Activated naive CD8-positive, alpha-beta T cell treated with anti-CD3 and anti-CD28 coated beads, Interleukin-2, amount 10 ng/mL, durations not matched to agents 7 days and 5 days (primary cell): ENCODE results near the gene CRACDL. TPM values are rescaled to one million over a fixed set of nuclear protein-coding genes. Genes with fewer than 3 reads are reported as not detected.

Experiments
- ATAC-seq: fragments of 150-1000 bp; cut with Tn5 transposase; one replicate; pipeline ENCODE4 v1.10.0; 2021; ENCODE audit warnings: low read depth, moderate library complexity
- POLR2A ChIA-PET: fragments of 350-600 bp; sonication (Branson Sonifier 250); formaldehyde crosslinking; loops from one replicate; lab custom pipeline; 2021; ENCODE audit warnings: antibody characterized with exemption; lab: Charles Lee
- DNase-seq: peaks from one replicate; pipeline ENCODE4 v3.0.0; 2021
- H3K27ac Mint-ChIP-seq: one replicate; pipeline ENCODE4 v1.8.0; 2022; ENCODE audit warnings: mild to moderate bottlenecking, mixed read lengths
- H3K27me3 Mint-ChIP-seq: one replicate; pipeline ENCODE4 v1.8.0; 2022; ENCODE audit warnings: mild to moderate bottlenecking, moderate library complexity, mixed read lengths
- H3K36me3 Mint-ChIP-seq: one replicate; pipeline ENCODE4 v1.8.0; 2021; ENCODE audit warnings: mild to moderate bottlenecking, mixed read lengths
- H3K4me1 Mint-ChIP-seq: one replicate; pipeline ENCODE4 v1.8.0; 2021; ENCODE audit warnings: mixed read lengths
- H3K4me3 Mint-ChIP-seq: one replicate; pipeline ENCODE4 v1.8.0; 2022; ENCODE audit warnings: mild to moderate bottlenecking, moderate library complexity, mixed read lengths
- H3K9me3 Mint-ChIP-seq: one replicate; pipeline ENCODE4 v1.8.0; 2021; ENCODE audit warnings: mixed read lengths
- total RNA-seq, 2 experiments: library from RNA; stranded (reverse); gene quantifications; one replicate each; pipeline ENCODE4 v1.2.3, GENCODE V29; 2021

Gene CRACDL
- total RNA-seq, 2 experiments from 2014 or later = 0.61 to 2.3 TPM

DNA sequence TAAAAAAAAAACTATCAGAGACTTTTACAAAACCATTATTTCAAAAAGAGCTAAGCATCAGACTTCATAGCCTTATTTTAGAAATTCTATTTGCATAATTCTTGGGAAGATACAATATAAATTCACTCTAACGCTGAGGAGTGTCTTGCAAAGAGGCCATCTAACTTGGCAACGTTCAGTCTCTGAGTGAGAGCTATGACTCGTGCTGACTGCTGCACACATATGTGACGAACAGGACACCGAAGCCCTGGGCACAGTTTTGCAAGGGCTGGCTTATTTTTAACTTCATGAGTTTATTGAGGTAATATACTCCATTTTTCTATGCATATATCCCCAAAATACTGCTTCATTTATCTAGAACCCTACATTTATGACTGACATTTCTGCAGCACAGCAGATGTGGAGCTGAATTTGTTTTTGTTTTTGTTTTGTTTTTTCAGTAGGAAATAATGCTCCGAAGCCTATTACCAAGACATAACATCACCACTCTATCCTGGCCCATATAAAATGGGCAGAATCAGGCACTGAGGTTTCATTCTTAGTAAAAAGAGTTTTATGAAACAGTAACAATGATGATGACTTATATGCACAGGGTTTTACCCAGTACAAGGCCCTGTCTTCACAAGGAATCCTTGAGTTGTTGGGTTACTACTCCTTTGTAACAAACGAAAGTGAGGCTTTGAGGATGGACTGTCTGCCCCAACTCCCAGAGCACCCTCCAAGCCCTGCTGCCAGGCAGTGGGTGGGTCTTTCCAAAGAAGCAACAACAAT is 68.3 kb downstream of the CRACDL start:
- DNase-seq (no peak), ATAC-seq (no peak)
- H3K36me3 Mint-ChIP-seq = no peaks in the 10 kb centered on the region
- no peak overlapping the region for H3K4me3 Mint-ChIP-seq
- H3K9me3 Mint-ChIP-seq = peaks cover 3% of the 10 kb centered on the region
- H3K27me3 Mint-ChIP-seq = peaks cover 11% of the 10 kb centered on the region
- POLR2A ChIA-PET = no interaction called here
- no peaks in the 10 kb centered on the region for H3K4me1 Mint-ChIP-seq
- no peak overlapping the region for H3K27ac Mint-ChIP-seq

DNA sequence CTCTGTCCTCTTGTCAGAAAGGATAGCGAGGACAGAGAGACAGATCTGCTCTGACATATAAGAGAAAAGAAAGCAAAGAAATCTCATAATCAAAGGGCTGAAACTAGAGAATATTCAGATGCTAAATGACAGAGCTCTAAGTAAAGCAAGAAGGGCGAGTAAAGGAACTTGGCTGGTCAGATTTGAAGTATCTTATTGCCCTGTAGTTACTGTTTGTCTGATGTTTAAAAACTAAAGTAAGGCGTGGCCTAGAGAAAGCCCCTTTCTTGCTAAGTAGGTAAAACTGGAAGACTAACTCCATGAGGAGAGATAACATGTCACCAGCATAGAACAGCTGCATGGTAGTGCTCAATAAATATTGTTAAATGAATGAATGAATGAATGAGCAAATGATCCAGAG is 70.0 kb downstream of the CRACDL start:
- H3K9me3 Mint-ChIP-seq = peaks cover 9% of the 10 kb centered on the region
- DNase-seq (no peak), ATAC-seq (no peak)
- POLR2A ChIA-PET = no interaction called here
- H3K36me3 Mint-ChIP-seq = peaks cover 2% of the 10 kb centered on the region
- H3K4me3 Mint-ChIP-seq = no peak overlapping the region
- no peak overlapping the region for H3K27ac Mint-ChIP-seq
- peaks cover 13% of the 10 kb centered on the region for H3K27me3 Mint-ChIP-seq
- H3K4me1 Mint-ChIP-seq = no peaks in the 10 kb centered on the region

DNA sequence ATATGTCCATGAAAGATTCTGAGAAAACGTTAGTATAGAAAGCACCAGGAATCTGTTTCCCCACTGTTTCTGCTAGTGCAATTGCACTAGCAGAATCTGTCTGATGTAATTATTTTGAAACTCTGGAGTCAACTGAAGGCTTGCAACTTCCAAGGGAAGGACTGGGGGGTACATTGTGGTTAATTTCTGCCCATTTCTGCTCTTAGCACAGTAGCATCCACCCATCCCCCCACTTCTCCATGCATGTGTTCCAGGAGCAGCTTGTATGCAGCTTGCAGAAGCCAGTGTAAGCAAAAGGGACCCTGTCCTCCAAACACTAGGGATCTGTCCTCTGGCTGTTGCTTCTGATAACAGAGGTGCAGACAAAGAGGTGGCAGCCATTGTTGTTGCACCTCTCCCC is 74.4 kb downstream of the CRACDL start:
- H3K4me3 Mint-ChIP-seq = no peak overlapping the region
- H3K36me3 Mint-ChIP-seq = peaks cover 3% of the 10 kb centered on the region
- peaks cover 31% of the 10 kb centered on the region for H3K27me3 Mint-ChIP-seq
- peaks cover 25% of the 10 kb centered on the region for H3K9me3 Mint-ChIP-seq
- DNase-seq = no peak
- no peak overlapping the region for H3K27ac Mint-ChIP-seq
- no peak for ATAC-seq
- H3K4me1 Mint-ChIP-seq = no peaks in the 10 kb centered on the region
- POLR2A ChIA-PET = no interaction called here

DNA sequence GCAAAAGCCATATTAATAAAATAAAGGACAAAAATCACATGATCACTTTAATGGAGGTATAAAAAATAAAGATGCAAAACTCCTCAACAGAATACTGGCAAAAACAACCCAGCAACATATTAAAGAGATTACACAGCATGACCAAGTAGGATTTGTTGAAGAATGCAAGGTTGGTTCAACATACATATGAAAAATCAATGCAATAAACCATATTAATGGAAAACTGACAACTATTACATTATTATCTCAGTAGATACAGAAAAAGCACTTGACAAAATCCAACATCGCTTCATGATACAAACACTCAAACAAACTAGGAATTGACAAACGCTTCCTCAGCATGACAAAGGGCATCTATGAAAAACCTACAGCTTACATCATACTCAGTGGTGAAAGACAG is 76.7 kb downstream of the CRACDL start:
- H3K27me3 Mint-ChIP-seq = peaks cover 35% of the 10 kb centered on the region

DNA sequence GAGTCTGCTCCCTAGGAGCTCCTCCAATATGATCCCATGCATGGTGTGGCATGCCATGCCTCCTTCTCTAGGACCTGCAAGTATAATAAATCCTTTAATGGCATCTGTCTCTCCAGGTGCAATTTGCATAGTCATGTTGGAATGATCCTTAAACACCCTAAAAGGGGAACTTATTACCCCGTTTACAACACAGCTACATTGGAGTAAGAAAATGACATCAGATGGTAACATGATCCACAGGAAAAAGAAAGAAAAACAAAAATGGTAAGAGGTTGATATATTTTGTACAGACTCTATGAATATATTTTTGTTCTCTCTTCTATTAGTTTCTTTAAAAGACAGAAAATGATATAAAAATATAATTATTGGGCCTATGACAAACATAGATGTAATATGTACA is 79.0 kb downstream of the CRACDL start:
- Mint-ChIP-seq H3K36me3 (peaks cover 1% of the 10 kb centered on the region), H3K27me3 (peaks cover 38% of the 10 kb centered on the region)

More for the DNA sequence above, 76.7 kb downstream of the CRACDL start:
- Mint-ChIP-seq H3K4me3 (no peak overlapping the region), H3K9me3 (peaks cover 30% of the 10 kb centered on the region), H3K4me1 (no peaks in the 10 kb centered on the region), H3K27ac (no peak overlapping the region), H3K36me3 (peaks cover 3% of the 10 kb centered on the region)
- DNase-seq (no peak), ATAC-seq (no peak)
- POLR2A ChIA-PET = no interaction called here

DNA sequence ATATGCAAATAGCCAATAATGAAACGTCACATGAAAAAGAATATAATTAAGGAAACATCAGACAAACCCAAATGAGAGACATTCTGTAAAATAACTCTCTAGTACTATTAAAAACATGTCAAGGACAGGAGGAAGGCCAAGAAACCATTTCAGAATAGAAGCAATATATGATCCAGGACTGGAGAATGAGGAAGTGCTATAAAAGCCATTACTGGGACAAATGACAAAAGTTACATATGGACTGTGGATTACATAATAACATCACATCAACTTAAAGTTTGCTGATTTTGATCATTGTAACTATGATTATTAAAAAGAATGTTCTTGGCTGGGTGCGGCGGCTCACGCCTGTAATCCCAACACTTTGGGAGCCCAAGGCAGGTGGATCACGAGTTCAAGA is 81.3 kb downstream of the CRACDL start:
- peaks cover 42% of the 10 kb centered on the region for H3K27me3 Mint-ChIP-seq
- H3K9me3 Mint-ChIP-seq = peaks cover 16% of the 10 kb centered on the region
- DNase-seq = no peak

More for the DNA sequence above, 79.0 kb downstream of the CRACDL start:
- H3K9me3 Mint-ChIP-seq = peaks cover 23% of the 10 kb centered on the region
- DNase-seq (no peak), ATAC-seq (no peak)
- H3K4me1 Mint-ChIP-seq = peaks cover 2% of the 10 kb centered on the region
- H3K4me3 Mint-ChIP-seq = no peak overlapping the region
- no peak overlapping the region for H3K27ac Mint-ChIP-seq
- POLR2A ChIA-PET = no interaction called here

DNA sequence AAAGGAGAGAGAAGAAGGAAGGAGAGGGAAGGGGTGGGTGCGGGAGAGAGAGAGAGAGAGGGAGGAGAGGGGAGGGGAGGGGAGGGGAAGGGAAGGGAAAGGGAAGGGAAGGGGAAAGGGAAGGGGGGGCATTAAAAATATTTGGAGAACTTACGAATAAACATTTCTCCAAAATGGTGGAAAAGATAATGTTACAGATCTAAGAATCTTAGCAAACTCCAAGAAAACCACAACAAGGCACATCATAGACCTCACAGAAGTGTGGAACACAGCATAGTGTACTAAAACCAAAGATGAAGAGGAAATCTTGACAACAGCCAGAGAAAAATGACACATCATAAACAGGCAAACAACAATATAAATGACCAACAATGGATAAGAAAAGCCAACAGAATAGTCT is 83.1 kb downstream of the CRACDL start:
- H3K27ac Mint-ChIP-seq = no peak overlapping the region

More for the DNA sequence above, 81.3 kb downstream of the CRACDL start:
- H3K36me3 Mint-ChIP-seq = peaks cover 1% of the 10 kb centered on the region
- H3K27ac Mint-ChIP-seq = no peak overlapping the region
- peaks cover 2% of the 10 kb centered on the region for H3K4me1 Mint-ChIP-seq
- POLR2A ChIA-PET = no interaction called here
- ATAC-seq = no peak
- H3K4me3 Mint-ChIP-seq = no peak overlapping the region

DNA sequence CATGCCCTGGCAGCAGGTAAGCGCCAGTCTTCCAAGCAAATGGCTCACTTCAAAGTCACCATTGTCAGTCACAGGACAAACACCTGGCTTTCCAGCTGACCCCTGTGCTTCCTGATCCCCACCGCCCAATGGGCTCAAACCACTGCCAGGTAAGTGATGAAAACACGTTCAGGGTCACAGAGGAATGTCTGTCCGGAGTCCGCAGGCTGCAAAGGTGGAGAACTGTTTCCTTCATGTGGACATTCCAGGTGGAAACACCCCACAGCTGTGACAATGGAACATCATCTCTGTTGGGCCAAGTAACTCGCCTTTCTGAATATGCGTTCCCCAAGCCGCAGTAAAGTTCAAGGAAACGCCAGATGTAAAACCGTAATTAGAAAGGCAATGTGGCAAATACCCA is 86.0 kb downstream of the CRACDL start:
- Mint-ChIP-seq H3K27me3 (peaks cover 24% of the 10 kb centered on the region), H3K9me3 (peaks cover 2% of the 10 kb centered on the region), H3K27ac (no peak overlapping the region), H3K4me3 (no peak overlapping the region), H3K36me3 (no peaks in the 10 kb centered on the region), H3K4me1 (peaks cover 2% of the 10 kb centered on the region)
- DNase-seq = no peak
- ATAC-seq = no peak
- POLR2A ChIA-PET = interaction anchor here (0.6 kb wide), 1 partner anchor 247 kb away, joined by 4 read pairs; no protein-coding TSS in a partner anchor

More for the DNA sequence above, 83.1 kb downstream of the CRACDL start:
- Mint-ChIP-seq H3K4me3 (no peak overlapping the region), H3K36me3 (no peaks in the 10 kb centered on the region), H3K27me3 (peaks cover 34% of the 10 kb centered on the region), H3K4me1 (peaks cover 2% of the 10 kb centered on the region), H3K9me3 (peaks cover 9% of the 10 kb centered on the region)
- ATAC-seq (no peak), DNase-seq (no peak)
- POLR2A ChIA-PET = no interaction called here

DNA sequence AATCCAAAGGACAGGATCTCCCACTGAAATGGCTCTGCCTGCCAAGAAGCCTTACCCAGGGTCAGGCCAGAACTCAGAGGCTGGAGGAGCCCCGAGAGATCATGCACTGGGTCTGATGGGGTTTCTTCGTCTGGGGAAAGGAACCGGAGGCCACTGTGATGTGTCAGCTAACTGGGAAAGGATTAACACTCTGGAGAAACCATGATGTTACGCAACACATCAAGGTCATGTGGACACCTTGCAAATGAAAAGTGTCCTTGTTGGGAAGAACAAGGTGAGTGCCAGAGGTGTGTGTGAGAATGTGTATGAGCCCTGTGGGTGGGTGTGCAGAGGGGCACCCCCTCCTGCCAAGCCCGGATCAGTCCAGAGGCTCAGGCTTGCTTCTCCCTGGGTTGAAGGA is 86.9 kb downstream of the CRACDL start:
- Mint-ChIP-seq H3K4me1 (peaks cover 2% of the 10 kb centered on the region), H3K36me3 (no peaks in the 10 kb centered on the region), H3K27ac (no peak overlapping the region), H3K4me3 (no peak overlapping the region), H3K9me3 (no peaks in the 10 kb centered on the region), H3K27me3 (peaks cover 21% of the 10 kb centered on the region)
- no peak for DNase-seq
- ATAC-seq = no peak
- POLR2A ChIA-PET = no interaction called here

DNA sequence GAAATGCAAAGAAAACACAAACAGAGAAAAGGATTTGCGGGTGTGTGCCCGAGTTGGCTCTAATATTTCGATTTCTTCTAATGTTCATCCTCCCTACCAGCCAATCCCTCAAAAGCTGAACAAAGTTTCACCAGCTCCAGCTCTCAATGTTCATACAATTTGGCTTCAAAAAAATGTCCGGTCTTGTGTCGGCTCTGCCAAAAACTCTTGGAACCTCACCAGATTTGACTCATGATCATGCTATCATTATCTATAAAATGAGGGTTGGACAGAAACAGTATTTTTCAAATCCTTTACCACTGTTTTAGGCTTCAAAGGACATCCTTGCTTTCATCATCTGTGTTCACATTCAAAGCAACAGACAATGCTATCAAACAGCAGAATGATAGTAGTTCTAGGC is 88.2 kb downstream of the CRACDL start:
- Mint-ChIP-seq H3K27me3 (peaks cover 25% of the 10 kb centered on the region), H3K4me1 (no peaks in the 10 kb centered on the region), H3K9me3 (no peaks in the 10 kb centered on the region), H3K4me3 (no peak overlapping the region), H3K27ac (no peak overlapping the region), H3K36me3 (no peaks in the 10 kb centered on the region)
- DNase-seq = no peak
- no peak for ATAC-seq
- POLR2A ChIA-PET = no interaction called here

DNA sequence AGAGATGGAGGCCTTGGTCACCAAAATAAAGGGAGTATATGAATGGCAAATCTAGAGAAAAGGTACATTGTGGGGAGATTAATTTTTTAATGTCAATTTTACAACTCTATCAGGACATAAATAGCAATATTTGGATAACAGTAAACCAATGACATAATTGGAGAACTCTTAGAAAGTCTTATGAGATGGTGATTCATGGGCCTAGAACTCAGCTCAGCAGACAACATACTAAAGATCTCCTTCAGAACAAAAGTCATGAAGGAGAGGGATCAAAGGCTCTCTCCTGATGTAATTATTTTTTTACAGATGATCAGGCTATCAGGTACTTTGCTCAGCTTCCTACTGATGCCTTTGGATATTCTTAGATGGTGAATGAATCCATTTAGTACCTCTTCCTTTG is 90.0 kb downstream of the CRACDL start:
- POLR2A ChIA-PET = no interaction called here
- H3K27ac Mint-ChIP-seq = no peak overlapping the region
- H3K9me3 Mint-ChIP-seq = no peaks in the 10 kb centered on the region
- no peak for DNase-seq
- peaks cover 27% of the 10 kb centered on the region for H3K27me3 Mint-ChIP-seq
- no peaks in the 10 kb centered on the region for H3K4me1 Mint-ChIP-seq
- no peaks in the 10 kb centered on the region for H3K36me3 Mint-ChIP-seq
- no peak overlapping the region for H3K4me3 Mint-ChIP-seq
- no peak for ATAC-seq

DNA sequence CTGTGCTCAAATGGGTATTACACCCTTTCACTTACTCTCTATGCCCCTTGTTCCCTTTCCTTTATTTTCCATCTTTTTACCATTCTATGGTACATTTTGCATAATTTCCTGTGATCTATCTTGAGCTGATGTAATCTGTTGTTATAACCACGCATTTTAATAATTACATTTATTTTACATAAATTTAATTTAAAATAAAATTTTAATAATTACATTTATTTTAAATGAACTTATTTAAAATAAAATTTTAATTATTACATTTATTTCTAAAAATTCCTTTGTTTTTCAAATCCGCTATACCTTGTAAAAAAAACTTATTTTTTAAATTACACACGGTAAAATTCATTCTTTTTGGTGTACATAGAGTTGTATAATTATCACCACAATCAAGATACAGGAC is 93.9 kb downstream of the CRACDL start:
- Mint-ChIP-seq H3K4me1 (peaks cover 1% of the 10 kb centered on the region), H3K9me3 (no peaks in the 10 kb centered on the region), H3K27ac (no peak overlapping the region), H3K4me3 (no peak overlapping the region), H3K36me3 (no peaks in the 10 kb centered on the region), H3K27me3 (peaks cover 24% of the 10 kb centered on the region)
- POLR2A ChIA-PET = no interaction called here
- ATAC-seq (no peak), DNase-seq (no peak)

DNA sequence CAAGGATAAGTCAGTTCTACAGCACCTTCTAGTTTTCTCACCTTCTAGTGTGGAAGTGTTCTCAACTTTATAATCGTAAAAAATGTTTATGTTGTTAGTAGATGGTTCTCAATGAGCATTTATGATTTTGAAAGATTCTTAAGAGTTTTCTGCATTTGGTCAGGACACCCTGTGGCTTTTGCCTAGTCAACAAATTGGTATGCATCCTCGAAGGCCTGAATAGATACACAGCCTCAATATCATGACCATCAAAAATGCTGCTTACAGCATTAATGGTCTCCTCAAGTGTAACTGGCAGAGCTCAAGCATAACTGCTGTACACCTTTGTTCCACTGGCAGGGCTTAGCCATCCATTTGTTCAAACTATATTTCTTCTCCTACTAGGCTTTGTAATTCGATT is 96.7 kb downstream of the CRACDL start:
- ATAC-seq (no peak), DNase-seq (no peak)
- no peaks in the 10 kb centered on the region for H3K9me3 Mint-ChIP-seq
- H3K4me1 Mint-ChIP-seq = peaks cover 17% of the 10 kb centered on the region
- peaks cover 21% of the 10 kb centered on the region for H3K27me3 Mint-ChIP-seq
- H3K4me3 Mint-ChIP-seq = no peak overlapping the region
- no peaks in the 10 kb centered on the region for H3K36me3 Mint-ChIP-seq
- H3K27ac Mint-ChIP-seq = no peak overlapping the region
- POLR2A ChIA-PET = interaction anchor here (1.6 kb wide), 1 partner anchor 190 kb away, joined by 5 read pairs; no protein-coding TSS in a partner anchor

DNA sequence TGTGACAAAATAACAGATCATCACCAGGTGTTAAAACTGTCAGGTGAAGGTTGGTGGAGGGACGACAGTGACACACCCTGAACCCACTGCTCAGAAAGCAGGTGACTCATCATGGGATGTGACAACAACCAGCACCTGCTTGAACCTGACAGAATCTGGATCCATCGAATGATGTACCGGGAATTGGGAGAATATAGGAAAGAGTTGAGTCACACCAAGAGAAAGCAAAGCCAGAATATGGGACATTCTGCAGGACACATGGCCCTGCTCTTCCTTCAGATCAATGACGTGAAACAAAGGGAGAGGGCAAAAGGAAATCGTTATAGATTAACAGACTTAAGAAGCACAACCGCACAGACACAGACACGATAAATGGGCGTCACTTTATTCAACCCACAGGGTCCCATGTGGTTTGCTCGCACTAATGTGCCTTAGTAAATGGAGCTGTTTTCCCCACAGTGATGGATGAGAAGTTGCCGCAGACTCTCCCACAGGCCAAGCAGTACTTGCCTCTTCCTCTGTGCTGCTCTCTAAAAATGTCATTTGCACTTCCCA is 100.1 kb downstream of the CRACDL start:
- peak overlapping the region; percentile 77 for H3K27ac Mint-ChIP-seq
- H3K4me3 Mint-ChIP-seq = peak overlapping the region; percentile 39
- H3K4me1 Mint-ChIP-seq = peaks cover 32% of the 10 kb centered on the region
- no peaks in the 10 kb centered on the region for H3K27me3 Mint-ChIP-seq
- H3K36me3 Mint-ChIP-seq = no peaks in the 10 kb centered on the region
- ATAC-seq = peak; percentile 77
- POLR2A ChIA-PET = no interaction called here
- no peaks in the 10 kb centered on the region for H3K9me3 Mint-ChIP-seq
- DNase-seq = no peak
